SK-N-SH (cell line): ENCODE data around the gene PANK3. TPM values are rescaled to one million over a fixed set of nuclear protein-coding genes. Genes with fewer than 3 reads are reported as not detected.

Experiments used
- CTCF ChIA-PET: fragments of 300-600, 350-600 bp; formaldehyde crosslinking; extraction: SDS; loops from one replicate; lab custom pipeline; 2021; lab: Yijun Ruan, JAX
- POLR2A ChIA-PET: fragments of 350-600 bp; sonication (Branson Sonifier 250); formaldehyde crosslinking; extraction: SDS; loops from one replicate; lab custom pipeline; 2020; ENCODE audit warnings: antibody characterized with exemption, inconsistent platforms; lab: Yijun Ruan, JAX
- DNase-seq: peaks from one replicate; pipeline ENCODE4 v3.0.0; 2012
- H2AFZ ChIP-seq: fragments of 200-600 bp; sonication (generic); 2 replicates; pipeline ENCODE4 v1.8.1; 2016; ENCODE audit warnings: antibody characterized with exemption, mild to moderate bottlenecking, low read depth
- H3F3A ChIP-seq: fragments of 200-600 bp; sonication (generic); replicated peaks from 2 replicates; pipeline ENCODE3; 2016; ENCODE audit warnings: antibody characterized with exemption, mild to moderate bottlenecking; ENCODE audit not compliant: insufficient read depth
- H3K27ac ChIP-seq, 2 experiments: fragments of 200-500 bp in 1 of 2; fragments of 200-600 bp in 1 of 2; sonication (Bioruptor generic) in 1 of 2; sonication (generic), shearing (Covaris generic) in 1 of 2; 2 replicates each; pipeline versions ENCODE4 v1.5.1 to v1.6.1; 2014 to 2016; ENCODE audit warnings: low read depth in 2 of 2, inconsistent platforms in 1 of 2, low read length in 1 of 2, mild to moderate bottlenecking in 1 of 2, mixed read lengths in 1 of 2
- H3K27me3 ChIP-seq: fragments of 200-600 bp; sonication (generic), shearing (Covaris generic); 2 replicates; pipeline ENCODE4 v1.6.1; 2016; ENCODE audit warnings: mixed run types; ENCODE audit not compliant: insufficient read depth
- H3K36me3 ChIP-seq, 2 experiments: fragments of 200-500 bp in 1 of 2; fragments of 200-600 bp in 1 of 2; sonication (Bioruptor generic) in 1 of 2; sonication (generic) in 1 of 2; replicated peaks in 1 of 2; 2 replicates each; pipeline versions ENCODE3 to v1.5.1; 2014 to 2016; ENCODE audit warnings: low read length in 1 of 2, mild to moderate bottlenecking in 1 of 2; ENCODE audit not compliant: insufficient read depth in 2 of 2, control insufficient read depth in 1 of 2
- H3K4me1 ChIP-seq, 2 experiments: fragments of 200-500 bp in 1 of 2; fragments of 200-600 bp in 1 of 2; sonication (Bioruptor generic) in 1 of 2; sonication (generic), shearing (Covaris generic) in 1 of 2; 2 replicates each; pipeline versions ENCODE4 v1.5.1 to v1.6.1; 2014 to 2016; ENCODE audit warnings: low read depth in 1 of 2, low read length in 1 of 2, mixed run types in 1 of 2; ENCODE audit not compliant: insufficient read depth in 2 of 2, control insufficient read depth in 1 of 2
- H3K4me2 ChIP-seq: fragments of 200-600 bp; sonication (generic), shearing (Covaris generic); 2 replicates; pipeline ENCODE4 v1.6.1; 2017; ENCODE audit warnings: mixed run types
- H3K4me3 ChIP-seq, 2 experiments: fragments of 200-500 bp in 1 of 2; fragments of 200-600 bp in 1 of 2; sonication (Bioruptor generic) in 1 of 2; sonication (generic), shearing (Covaris generic) in 1 of 2; 2 replicates each; pipeline versions ENCODE4 v1.5.1 to v1.8.1; 2014 to 2016; ENCODE audit warnings: low read depth in 2 of 2, inconsistent platforms in 1 of 2, low read length in 1 of 2, mild to moderate bottlenecking in 1 of 2, mixed read lengths in 1 of 2, moderate library complexity in 1 of 2
- H3K79me2 ChIP-seq: fragments of 200-600 bp; sonication (generic); 2 replicates; pipeline ENCODE4 v1.8.1; 2017; ENCODE audit warnings: mild to moderate bottlenecking; ENCODE audit not compliant: insufficient read depth
- H3K9ac ChIP-seq: fragments of 200-600 bp; sonication (generic); 2 replicates; pipeline ENCODE4 v1.6.1; 2017; ENCODE audit warnings: mixed run types
- H3K9me2 ChIP-seq: fragments of 200-600 bp; sonication (generic); 2 replicates; pipeline ENCODE4 v1.6.1; 2017; ENCODE audit warnings: mixed run types
- H3K9me3 ChIP-seq: fragments of 200-600 bp; sonication (generic); 2 replicates; pipeline ENCODE4 v1.6.1; 2017; ENCODE audit warnings: mixed run types, mild to moderate bottlenecking, moderate library complexity
- H4K20me1 ChIP-seq: fragments of 200-600 bp; sonication (generic); 2 replicates; pipeline ENCODE4 v1.6.1; 2017; ENCODE audit warnings: mild to moderate bottlenecking, mixed run types; ENCODE audit not compliant: insufficient read depth
- EZH2phosphoT487 ChIP-seq: fragments of 200-600 bp; sonication (generic); IDR thresholded peaks from 2 replicates; pipeline ENCODE4 v1.6.1; 2017; ENCODE audit warnings: low read depth, mixed run types, mild to moderate bottlenecking, antibody characterized with exemption, moderate library complexity, borderline replicate concordance
- FOSL2 ChIP-seq: IDR thresholded peaks from 2 replicates; pipeline ENCODE4 v1.4.0; 2012; ENCODE audit warnings: low read depth, mild to moderate bottlenecking, moderate library complexity, borderline replicate concordance
- FOXM1 ChIP-seq: IDR thresholded peaks from 2 replicates; pipeline ENCODE4 v1.4.0; 2012; ENCODE audit warnings: low read depth, mild to moderate bottlenecking
- GATA2 ChIP-seq: sonication (generic); formaldehyde crosslinking; IDR thresholded peaks from 2 replicates; pipeline ENCODE4 v1.5.0; 2020; ENCODE audit warnings: mild to moderate bottlenecking, missing genetic modification reagents
- JUND ChIP-seq: IDR thresholded peaks from 2 replicates; pipeline ENCODE4 v1.4.0; 2012
- RFX5 ChIP-seq: IDR thresholded peaks from 2 replicates; pipeline ENCODE4 v1.6.1; 2012; ENCODE audit warnings: mild to moderate bottlenecking, improper control_type of control experiment, low read length
- SMC3 ChIP-seq: IDR thresholded peaks from 2 replicates; pipeline ENCODE4 v1.6.1; 2012; ENCODE audit warnings: low read depth, low read length, improper control_type of control experiment
- TEAD4 ChIP-seq: IDR thresholded peaks from 2 replicates; pipeline ENCODE4 v1.4.0; 2012; ENCODE audit warnings: mild to moderate bottlenecking, borderline replicate concordance; ENCODE audit not compliant: insufficient read depth
- WGBS: methylation state at CpG from one replicate; pipeline ENCODE4 v1.1.6; 2017; ENCODE audit warnings: low lambda C conversion rate; 5-methylcytosine and 5-hydroxymethylcytosine counted together
- polyA plus RNA-seq, 3 experiments: library from polyadenylated mRNA; depleted of rRNA; stranded (reverse); fragments of >200 nt; gene quantifications; 2 replicates each; pipeline ENCODE4 v1.2.3, GENCODE V29; 2012
- TF ChIP-seq, protein P1 (sequence below): fragments of 150-350 bp; IDR thresholded peaks from 2 replicates; pipeline ENCODE4 v1.6.1; 2016; ENCODE audit warnings: mild to moderate bottlenecking, low read depth, low read length
- TF ChIP-seq, protein P2 (sequence below): IDR thresholded peaks from 2 replicates; pipeline ENCODE4; 2012
- TF ChIP-seq, protein P3 (sequence below): fragments of 200-600 bp; sonication (generic); IDR thresholded peaks from 2 replicates; pipeline ENCODE4 v1.6.1; 2017; ENCODE audit warnings: antibody characterized with exemption, mild to moderate bottlenecking, moderate library complexity
- TF ChIP-seq, protein P4 (sequence below): fragments of 150-350 bp; IDR thresholded peaks from 2 replicates; pipeline ENCODE4 v1.6.1; 2017; ENCODE audit warnings: antibody characterized with exemption, low read length, low read depth, borderline replicate concordance

PANK3 gene
- polyA plus RNA-seq, 1 of the 3 experiments (the other 2 are of a cell fraction) = 6.1 TPM

DNA sequence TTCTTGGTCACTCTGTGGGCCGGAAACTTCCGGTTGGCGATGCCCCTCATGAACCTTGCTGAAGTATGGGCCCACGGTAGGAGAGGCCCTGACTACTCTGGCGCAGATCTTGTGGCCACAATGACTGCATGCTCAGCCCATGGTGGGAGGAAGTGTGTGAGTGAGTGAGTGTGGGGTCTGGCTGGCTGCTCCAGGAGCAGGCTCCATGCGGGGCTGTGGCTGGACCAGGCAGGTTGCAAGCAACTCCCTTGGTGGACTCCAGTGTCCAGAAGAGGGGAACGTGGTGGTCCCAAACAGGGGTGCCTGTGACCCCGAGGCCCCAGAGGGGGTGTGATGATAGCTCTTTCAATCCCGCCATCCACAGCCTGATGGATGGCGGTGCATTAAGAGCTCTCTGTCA, 35.5 kb upstream of the PANK3 start:
- Histone ChIP-seq H3K4me2 (no peak overlapping the region), H3K9me3 (no peaks in the 10 kb centered on the region), H3K27ac (no peak overlapping the region), H3K9me2 (no peaks in the 10 kb centered on the region), H3K36me3 (no peaks in the 10 kb centered on the region), H3K9ac (no peak overlapping the region), H2AFZ (no peak overlapping the region), H3K4me1 (no peaks in the 10 kb centered on the region), H4K20me1 (no peaks in the 10 kb centered on the region), H3F3A (no peaks in the 10 kb centered on the region), H3K79me2 (no peaks in the 10 kb centered on the region)
- DNase-seq = no peak
- ChIA-PET POLR2A (no interaction called here), CTCF (no interaction called here)
- WGBS = 65% methylated on average over 6 of the region's 10 CpGs
- TF ChIP-seq, protein P1, sequence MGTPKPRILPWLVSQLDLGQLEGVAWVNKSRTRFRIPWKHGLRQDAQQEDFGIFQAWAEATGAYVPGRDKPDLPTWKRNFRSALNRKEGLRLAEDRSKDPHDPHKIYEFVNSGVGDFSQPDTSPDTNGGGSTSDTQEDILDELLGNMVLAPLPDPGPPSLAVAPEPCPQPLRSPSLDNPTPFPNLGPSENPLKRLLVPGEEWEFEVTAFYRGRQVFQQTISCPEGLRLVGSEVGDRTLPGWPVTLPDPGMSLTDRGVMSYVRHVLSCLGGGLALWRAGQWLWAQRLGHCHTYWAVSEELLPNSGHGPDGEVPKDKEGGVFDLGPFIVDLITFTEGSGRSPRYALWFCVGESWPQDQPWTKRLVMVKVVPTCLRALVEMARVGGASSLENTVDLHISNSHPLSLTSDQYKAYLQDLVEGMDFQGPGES = no peak
- TF ChIP-seq GATA2 (CRISPR knock-in tag) (no peak), SMC3 (no peak), TEAD4 (no peak), FOSL2 (no peak), JUND (no peak)
- TF ChIP-seq, protein P2, sequence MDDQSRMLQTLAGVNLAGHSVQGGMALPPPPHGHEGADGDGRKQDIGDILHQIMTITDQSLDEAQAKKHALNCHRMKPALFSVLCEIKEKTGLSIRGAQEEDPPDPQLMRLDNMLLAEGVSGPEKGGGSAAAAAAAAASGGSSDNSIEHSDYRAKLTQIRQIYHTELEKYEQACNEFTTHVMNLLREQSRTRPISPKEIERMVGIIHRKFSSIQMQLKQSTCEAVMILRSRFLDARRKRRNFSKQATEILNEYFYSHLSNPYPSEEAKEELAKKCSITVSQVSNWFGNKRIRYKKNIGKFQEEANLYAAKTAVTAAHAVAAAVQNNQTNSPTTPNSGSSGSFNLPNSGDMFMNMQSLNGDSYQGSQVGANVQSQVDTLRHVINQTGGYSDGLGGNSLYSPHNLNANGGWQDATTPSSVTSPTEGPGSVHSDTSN = no peak
- TF ChIP-seq, all 33 proteins: peak for 0
- no peaks in the 10 kb centered on the region for H3K27me3 ChIP-seq
- H3K4me3 ChIP-seq = no peak overlapping the region

DNA sequence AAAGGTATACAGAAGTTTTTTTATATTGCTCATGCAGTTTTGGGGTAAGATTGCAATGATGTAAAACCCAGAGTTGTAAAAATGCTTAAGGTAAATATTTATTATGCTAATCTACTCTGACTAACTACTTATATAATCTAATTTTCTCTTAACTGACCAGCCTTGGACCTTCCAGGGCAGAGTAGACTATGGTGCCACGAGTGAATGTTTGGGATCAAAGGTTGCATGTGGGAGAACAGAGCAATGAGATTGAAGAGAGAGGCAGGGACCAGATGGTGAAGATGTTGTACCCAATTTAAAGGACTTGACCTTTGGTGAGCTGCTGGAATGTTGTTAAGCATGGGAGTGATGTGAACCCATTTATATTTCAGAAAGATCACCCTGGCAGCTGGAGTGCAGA, 34.8 kb upstream of the PANK3 start:
- H3K4me3 ChIP-seq = no peak overlapping the region
- TF ChIP-seq RFX5 (no peak), EZH2phosphoT487 (no peak), FOXM1 (no peak)
- TF ChIP-seq, protein P3, sequence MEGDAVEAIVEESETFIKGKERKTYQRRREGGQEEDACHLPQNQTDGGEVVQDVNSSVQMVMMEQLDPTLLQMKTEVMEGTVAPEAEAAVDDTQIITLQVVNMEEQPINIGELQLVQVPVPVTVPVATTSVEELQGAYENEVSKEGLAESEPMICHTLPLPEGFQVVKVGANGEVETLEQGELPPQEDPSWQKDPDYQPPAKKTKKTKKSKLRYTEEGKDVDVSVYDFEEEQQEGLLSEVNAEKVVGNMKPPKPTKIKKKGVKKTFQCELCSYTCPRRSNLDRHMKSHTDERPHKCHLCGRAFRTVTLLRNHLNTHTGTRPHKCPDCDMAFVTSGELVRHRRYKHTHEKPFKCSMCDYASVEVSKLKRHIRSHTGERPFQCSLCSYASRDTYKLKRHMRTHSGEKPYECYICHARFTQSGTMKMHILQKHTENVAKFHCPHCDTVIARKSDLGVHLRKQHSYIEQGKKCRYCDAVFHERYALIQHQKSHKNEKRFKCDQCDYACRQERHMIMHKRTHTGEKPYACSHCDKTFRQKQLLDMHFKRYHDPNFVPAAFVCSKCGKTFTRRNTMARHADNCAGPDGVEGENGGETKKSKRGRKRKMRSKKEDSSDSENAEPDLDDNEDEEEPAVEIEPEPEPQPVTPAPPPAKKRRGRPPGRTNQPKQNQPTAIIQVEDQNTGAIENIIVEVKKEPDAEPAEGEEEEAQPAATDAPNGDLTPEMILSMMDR = no peak
- TF ChIP-seq, protein P4, sequence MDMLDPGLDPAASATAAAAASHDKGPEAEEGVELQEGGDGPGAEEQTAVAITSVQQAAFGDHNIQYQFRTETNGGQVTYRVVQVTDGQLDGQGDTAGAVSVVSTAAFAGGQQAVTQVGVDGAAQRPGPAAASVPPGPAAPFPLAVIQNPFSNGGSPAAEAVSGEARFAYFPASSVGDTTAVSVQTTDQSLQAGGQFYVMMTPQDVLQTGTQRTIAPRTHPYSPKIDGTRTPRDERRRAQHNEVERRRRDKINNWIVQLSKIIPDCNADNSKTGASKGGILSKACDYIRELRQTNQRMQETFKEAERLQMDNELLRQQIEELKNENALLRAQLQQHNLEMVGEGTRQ = no peak
- H3K27me3 ChIP-seq = no peaks in the 10 kb centered on the region
- no peaks in the 10 kb centered on the region for H3K9me2 ChIP-seq
- H2AFZ ChIP-seq = no peak overlapping the region
- no peaks in the 10 kb centered on the region for H4K20me1 ChIP-seq
- H3K9ac ChIP-seq = no peak overlapping the region
- no peak for DNase-seq
- no peak overlapping the region for H3K27ac ChIP-seq
- no peaks in the 10 kb centered on the region for H3K36me3 ChIP-seq
- H3F3A ChIP-seq = no peaks in the 10 kb centered on the region
- H3K9me3 ChIP-seq = no peaks in the 10 kb centered on the region
- ChIA-PET CTCF (no interaction called here), POLR2A (no interaction called here)
- 54% methylated on average over 1 of the region's 1 CpG for WGBS
- H3K4me2 ChIP-seq = no peak overlapping the region
- H3K4me1 ChIP-seq = no peaks in the 10 kb centered on the region
- H3K79me2 ChIP-seq = no peaks in the 10 kb centered on the region
